ENCODE measurements around the gene HACD1. TPM values are rescaled to one million over a fixed set of nuclear protein-coding genes. Genes with fewer than 3 reads are reported as not detected.

The HACD1 gene, protein sequence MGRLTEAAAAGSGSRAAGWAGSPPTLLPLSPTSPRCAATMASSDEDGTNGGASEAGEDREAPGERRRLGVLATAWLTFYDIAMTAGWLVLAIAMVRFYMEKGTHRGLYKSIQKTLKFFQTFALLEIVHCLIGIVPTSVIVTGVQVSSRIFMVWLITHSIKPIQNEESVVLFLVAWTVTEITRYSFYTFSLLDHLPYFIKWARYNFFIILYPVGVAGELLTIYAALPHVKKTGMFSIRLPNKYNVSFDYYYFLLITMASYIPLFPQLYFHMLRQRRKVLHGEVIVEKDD
- polyA plus RNA-seq (2011; rRNA removed) (42.0 and 53.7 TPM in 2 replicates), polyA minus RNA-seq (2011; rRNA and poly(A)+ RNA removed) (10.4 and 17.4 TPM in 2 replicates)

- POLR2A ChIA-PET, result interaction anchor here (0.9 to 2.3 kb wide), 3 partner anchors 26 to 56 kb away, joined by 3 to 30 read pairs (median 7); partner anchors contain the start of gene STAM
- TF ChIP-seq, protein P1, sequence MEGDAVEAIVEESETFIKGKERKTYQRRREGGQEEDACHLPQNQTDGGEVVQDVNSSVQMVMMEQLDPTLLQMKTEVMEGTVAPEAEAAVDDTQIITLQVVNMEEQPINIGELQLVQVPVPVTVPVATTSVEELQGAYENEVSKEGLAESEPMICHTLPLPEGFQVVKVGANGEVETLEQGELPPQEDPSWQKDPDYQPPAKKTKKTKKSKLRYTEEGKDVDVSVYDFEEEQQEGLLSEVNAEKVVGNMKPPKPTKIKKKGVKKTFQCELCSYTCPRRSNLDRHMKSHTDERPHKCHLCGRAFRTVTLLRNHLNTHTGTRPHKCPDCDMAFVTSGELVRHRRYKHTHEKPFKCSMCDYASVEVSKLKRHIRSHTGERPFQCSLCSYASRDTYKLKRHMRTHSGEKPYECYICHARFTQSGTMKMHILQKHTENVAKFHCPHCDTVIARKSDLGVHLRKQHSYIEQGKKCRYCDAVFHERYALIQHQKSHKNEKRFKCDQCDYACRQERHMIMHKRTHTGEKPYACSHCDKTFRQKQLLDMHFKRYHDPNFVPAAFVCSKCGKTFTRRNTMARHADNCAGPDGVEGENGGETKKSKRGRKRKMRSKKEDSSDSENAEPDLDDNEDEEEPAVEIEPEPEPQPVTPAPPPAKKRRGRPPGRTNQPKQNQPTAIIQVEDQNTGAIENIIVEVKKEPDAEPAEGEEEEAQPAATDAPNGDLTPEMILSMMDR (IDR thresholded peaks at IDR 0.05; ENCODE audit: low read depth, low read length), result peak; percentile 37; the same call in 1 of the 2 replicates
- CTCF ChIA-PET, result interaction anchor here (0.6 to 2.1 kb wide), 10 partner anchors 9 to 621 kb away, joined by 3 to 13 read pairs (median 3); no protein-coding TSS in a partner anchor
- Histone ChIP-seq H3K27ac (ENCODE audit: low read depth, low read length) (peak within 1 kb of the TSS; percentile 31), H3K4me3 (ENCODE audit: low read depth, low read length) (peak within 1 kb of the TSS; percentile 79), H3K27me3 (ENCODE audit: control insufficient read depth, insufficient read depth, low read length) (no peaks in the 10 kb centered on the region), H3K9me3 (ENCODE audit: control insufficient read depth, insufficient read depth, low read length) (no peaks in the 10 kb centered on the region; the same call in 1 of the 2 replicates)
- DNase-seq (ENCODE audit: low read depth, low spot score), result peak; percentile 8
Observed at GRCh38 chr10:17617031-17617911, at the start of gene HACD1. Gene HACD1 (minus strand): TSS chr10:17617374. CDS start chr10:17617339, 35 bp downstream.

DNA sequence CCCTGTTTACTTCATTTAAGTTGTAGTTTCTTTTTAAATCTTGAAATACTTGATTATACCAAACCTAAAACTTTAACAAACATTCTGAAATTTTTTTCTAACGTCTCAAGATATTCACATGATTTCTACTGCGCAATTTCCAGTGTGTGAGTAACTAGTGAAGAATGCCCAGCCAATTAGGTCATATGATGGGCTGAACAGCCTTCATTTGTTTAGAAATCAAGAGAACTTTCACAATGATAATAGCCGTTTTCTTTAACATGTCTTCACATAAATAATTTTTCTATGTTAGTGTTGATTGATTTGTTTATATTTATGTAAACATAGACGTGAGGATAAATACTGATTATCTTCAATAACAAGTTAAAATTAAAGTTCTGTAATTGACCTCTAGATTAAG lies 48.6 kb upstream of the HACD1 start:
- H3K9me3 ChIP-seq (ENCODE audit: control insufficient read depth, insufficient read depth, low read length), result no peaks in the 10 kb centered on the region
- no peak overlapping the region for H3K27ac ChIP-seq (ENCODE audit: low read depth, low read length)
- ChIA-PET POLR2A (interaction anchor here (0.7 to 1.0 kb wide), 2 partner anchors 21 to 441 kb away, joined by 3 to 10 read pairs; no protein-coding TSS in a partner anchor), CTCF (no interaction called here)
- H3K4me3 ChIP-seq (ENCODE audit: low read depth, low read length), result no peak overlapping the region
- H3K27me3 ChIP-seq (ENCODE audit: control insufficient read depth, insufficient read depth, low read length), result no peaks in the 10 kb centered on the region
- TF ChIP-seq, protein P1 (IDR thresholded peaks at IDR 0.05; ENCODE audit: low read depth, low read length), result no peak
- peak; percentile 78 for DNase-seq (ENCODE audit: low read depth, low spot score)

- H3K9me3 ChIP-seq (ENCODE audit: control insufficient read depth, insufficient read depth, low read length), result no peaks in the 10 kb centered on the region
- no peak overlapping the region for H3K27ac ChIP-seq (ENCODE audit: low read depth, low read length)
- no peaks in the 10 kb centered on the region for H3K27me3 ChIP-seq (ENCODE audit: control insufficient read depth, insufficient read depth, low read length)
- H3K4me3 ChIP-seq (ENCODE audit: low read depth, low read length), result no peak overlapping the region
- no peak for DNase-seq (ENCODE audit: low read depth, low spot score)
- ChIA-PET POLR2A (no interaction called here), CTCF (no interaction called here)
- TF ChIP-seq, protein P1 (IDR thresholded peaks at IDR 0.05; ENCODE audit: low read depth, low read length), result no peak
Observed at GRCh38 chr10:17663450-17663849, 46.3 kb upstream of the HACD1 start.

DNA sequence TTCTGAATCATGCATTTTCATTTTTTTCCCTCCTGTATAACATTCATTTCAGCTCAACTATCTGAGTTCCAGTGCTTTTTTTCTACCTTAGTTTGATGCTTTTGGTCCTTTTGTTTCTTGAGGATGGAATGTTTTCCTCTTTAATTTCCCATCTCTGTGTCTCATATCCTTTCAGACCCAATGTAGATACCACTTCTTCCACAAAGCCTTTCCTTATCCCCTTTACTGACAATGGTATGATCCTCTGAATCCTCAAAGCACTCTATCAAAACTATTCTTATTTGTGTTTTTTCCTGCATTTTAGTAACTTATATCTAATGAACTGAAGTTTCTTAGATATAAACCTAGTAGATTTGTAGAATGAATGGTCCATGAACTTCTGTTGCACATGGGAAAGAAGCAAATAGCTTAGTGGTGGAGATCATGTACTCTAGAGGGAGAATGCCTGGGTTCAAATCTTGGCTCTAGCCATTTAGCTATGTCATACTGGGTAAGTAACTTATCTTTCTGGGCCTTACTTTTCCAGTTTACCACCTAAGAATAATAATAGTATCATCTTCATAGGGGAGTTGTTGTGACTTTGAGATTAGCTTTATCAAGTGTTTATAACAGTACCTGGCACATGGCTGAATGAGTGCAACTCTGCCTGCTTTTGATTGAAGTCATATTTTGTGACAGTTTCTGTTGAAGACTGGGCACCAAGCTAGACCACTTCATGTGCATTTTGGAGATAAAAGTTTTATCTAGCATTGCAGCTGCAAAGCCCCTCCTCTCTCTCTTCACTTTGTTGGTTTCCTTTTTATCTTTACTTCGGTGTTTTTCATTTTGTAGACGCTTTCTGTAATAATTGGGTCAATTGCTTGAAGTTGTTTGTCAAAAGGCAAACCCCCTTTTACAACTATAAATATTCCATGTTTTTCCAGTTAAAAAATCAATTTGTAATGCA lies 45.3 kb upstream of the HACD1 start:
- ChIA-PET CTCF (interaction anchor here (0.6 to 1.3 kb wide), 2 partner anchors 12 to 15 kb away, joined by 3 to 5 read pairs; no protein-coding TSS in a partner anchor), POLR2A (no interaction called here)
- no peak for DNase-seq (ENCODE audit: low read depth, low spot score)
- Histone ChIP-seq H3K4me3 (ENCODE audit: low read depth, low read length) (no peak overlapping the region), H3K27me3 (ENCODE audit: control insufficient read depth, insufficient read depth, low read length) (no peaks in the 10 kb centered on the region), H3K27ac (ENCODE audit: low read depth, low read length) (no peak overlapping the region), H3K9me3 (ENCODE audit: control insufficient read depth, insufficient read depth, low read length) (no peaks in the 10 kb centered on the region)
- TF ChIP-seq, protein P1 (IDR thresholded peaks at IDR 0.05; ENCODE audit: low read depth, low read length), result no peak
